ENCODE measurements around the gene PRKAG2. TPM values are rescaled to one million over a fixed set of nuclear protein-coding genes. Genes with fewer than 3 reads are reported as not detected.

Gene PRKAG2
- total and polyA plus RNA-seq, 2 of the 8 experiments (the other 6 are each of a cell fraction or from before 2014, with no cell fraction given), result 7.5 to 18.1 TPM

GRCh38 chr7:151858456-151858855, 18.5 kb downstream of the PRKAG2 start:
- DNase-seq (ENCODE audit: low read depth in 1 of 2, low spot score in 2 of 2), result no peak
- H2BK5ac ChIP-seq (ENCODE audit: low read depth, low read length), result no peak overlapping the region
- no peaks in the 10 kb centered on the region for H3K79me2 ChIP-seq (ENCODE audit: control insufficient read depth in 1 of 2, insufficient read depth in 2 of 2, low read length in 2 of 2)
- no peak overlapping the region for H2BK12ac ChIP-seq (ENCODE audit: low read depth, low read length)
- H3K14ac ChIP-seq (ENCODE audit: insufficient read length), result no peak overlapping the region
- no peak overlapping the region for H4K91ac ChIP-seq (replicated peaks; ENCODE audit: insufficient read length, low read length)
- no peaks in the 10 kb centered on the region; a peak in 1 of 7 replicates for H3K4me1 ChIP-seq (replicated peaks in 1 of 4; ENCODE audit: control insufficient read depth in 3 of 4, insufficient read depth in 4 of 4, low read length in 3 of 4)
- no peak overlapping the region for H2BK120ac ChIP-seq (replicated peaks; ENCODE audit: low read depth, low read length)
- H3K4ac ChIP-seq (replicated peaks; ENCODE audit: insufficient read length, low read depth, low read length), result no peak overlapping the region
- H3K9ac ChIP-seq (replicated peaks in 1 of 4; ENCODE audit: extremely low read depth in 1 of 4, low read depth in 3 of 4, low read length in 3 of 4), result no peak overlapping the region
- CTCF ChIA-PET (ENCODE audit: partially characterized antibody), result interaction anchor here (0.7 to 2.1 kb wide), 5 partner anchors 18 to 153 kb away, joined by 3 to 9 read pairs (median 3); no protein-coding TSS in a partner anchor
- H4K8ac ChIP-seq (ENCODE audit: extremely low read depth, insufficient read depth, low read length), result no peak overlapping the region
- H3K27me3 ChIP-seq (replicated peaks in 1 of 4; ENCODE audit: control insufficient read depth in 3 of 4, extremely low read depth in 1 of 4, insufficient read depth in 3 of 4, low read length in 3 of 4), result no peaks in the 10 kb centered on the region
- no peak overlapping the region for H2BK15ac ChIP-seq (ENCODE audit: low read length)
- H3K36me3 ChIP-seq (ENCODE audit: control insufficient read depth in 2 of 4, insufficient read depth in 4 of 4, low read length in 3 of 4), result no peaks in the 10 kb centered on the region
- no peaks in the 10 kb centered on the region for H3K9me3 ChIP-seq (ENCODE audit: insufficient read depth in 2 of 2, low read depth in 1 of 2, low read length in 1 of 2)
- no peak for FAIRE-seq
- no peak overlapping the region for H3K4me2 ChIP-seq (ENCODE audit: insufficient read depth in 1 of 2, low read depth in 2 of 2, low read length in 2 of 2)
- peaks cover 0 to 3% of the 10 kb centered on the region in 2 experiments for H4K20me1 ChIP-seq (replicated peaks in 1 of 2; ENCODE audit: control insufficient read depth in 1 of 2, insufficient read depth in 2 of 2, low read length in 2 of 2)
- POLR2A ChIA-PET (ENCODE audit: partially characterized antibody), result no interaction called here
- H3K23me2 ChIP-seq (ENCODE audit: low read depth, low read length), result peaks cover 7% of the 10 kb centered on the region; the same call in 1 of the 2 replicates
- no peak overlapping the region for H2AFZ ChIP-seq (ENCODE audit: low read length)
- H3K27ac ChIP-seq (ENCODE audit: low read depth, low read length), result no peak overlapping the region
- no peaks in the 10 kb centered on the region for H3K79me1 ChIP-seq (ENCODE audit: low read depth, low read length)
- H3K4me3 ChIP-seq (ENCODE audit: extremely low read depth in 1 of 4, insufficient read depth in 2 of 4, low read depth in 3 of 4, low read length in 4 of 4), result no peak overlapping the region
- no peak overlapping the region for H4K5ac ChIP-seq (ENCODE audit: insufficient read length, low read depth, low read length)
- H3K18ac ChIP-seq (ENCODE audit: extremely low read depth, low read length), result no peak overlapping the region
- TF ChIP-seq RBBP5 (IDR thresholded peaks at IDR 0.05; ENCODE audit: borderline replicate concordance, low read depth, low read length) (no peak), KDM5A (IDR thresholded peaks at IDR 0.05; ENCODE audit: low read length) (no peak), JUND (IDR thresholded peaks at IDR 0.05; ENCODE audit: low read length) (no peak), POLR2A (IDR thresholded peaks at IDR 0.05; ENCODE audit: control extremely low read depth in 1 of 2, low read depth in 2 of 2, low read length in 2 of 2) (no peak), NRF1 (IDR thresholded peaks at IDR 0.05; ENCODE audit: low read depth, low read length) (no peak), BRCA1 (IDR thresholded peaks at IDR 0.05; ENCODE audit: low read depth, low read length) (no peak), CHD2 (IDR thresholded peaks at IDR 0.05; ENCODE audit: low read length) (no peak), ZNF274 (IDR thresholded peaks at IDR 0.05; ENCODE audit: borderline replicate concordance, extremely low read depth, low read length) (no peak), CBX5 (IDR thresholded peaks at IDR 0.05; ENCODE audit: low read depth, low read length) (no peak), SUZ12 (IDR thresholded peaks at IDR 0.05; ENCODE audit: low read length) (no peak), FOSL1 (IDR thresholded peaks at IDR 0.05; ENCODE audit: insufficient read depth, low read depth, low read length) (no peak), RAD21 (IDR thresholded peaks at IDR 0.05 in 1 of 2, conservative IDR thresholded peaks at IDR 0.05 in 1 of 2; ENCODE audit: low read depth in 2 of 2, low read length in 2 of 2) (no peak), ASH2L (IDR thresholded peaks at IDR 0.05; ENCODE audit: low read length) (no peak), RNF2 (IDR thresholded peaks at IDR 0.05; ENCODE audit: borderline replicate concordance, low read depth, low read length, missing control alignments, poor library complexity, severe bottlenecking) (no peak), BCL11A (IDR thresholded peaks at IDR 0.05; ENCODE audit: low read depth in 2 of 2, low read length in 2 of 2) (no peak)
- no peak overlapping the region for H2BK20ac ChIP-seq (ENCODE audit: low read length)
- H2AK5ac ChIP-seq (ENCODE audit: low read depth, low read length), result no peak overlapping the region
- no peak overlapping the region for H3K23ac ChIP-seq (ENCODE audit: insufficient read length)
- H3K56ac ChIP-seq (replicated peaks; ENCODE audit: insufficient read length, low read depth, low read length), result no peak overlapping the region
- WGBS, 2 experiments (ENCODE audit: extremely low coverage in 1 of 2, insufficient coverage in 1 of 2, insufficient read length in 1 of 2, insufficient replicate concordance in 2 of 2, low coverage in 1 of 2, low lambda C conversion rate in 2 of 2, missing lambda C conversion rate in 1 of 2), result 97% methylated on average over 5 of the region's 5 CpGs; no CpG with 5 or more reads in 1 of the 2 experiments

Measured in H1 (cell line).